GM21526 (cell line): Measurements from ENCODE around the gene CRIP1.

ENCODE experiments used
- ATAC-seq: cut with Tn5 transposase; IDR thresholded peaks from one replicate; pipeline ENCODE4 v1.9.1; 2021; ENCODE audit warnings: moderate library complexity; ENCODE audit not compliant: unreplicated experiment, low FRiP score

Gene CRIP1

DNA sequence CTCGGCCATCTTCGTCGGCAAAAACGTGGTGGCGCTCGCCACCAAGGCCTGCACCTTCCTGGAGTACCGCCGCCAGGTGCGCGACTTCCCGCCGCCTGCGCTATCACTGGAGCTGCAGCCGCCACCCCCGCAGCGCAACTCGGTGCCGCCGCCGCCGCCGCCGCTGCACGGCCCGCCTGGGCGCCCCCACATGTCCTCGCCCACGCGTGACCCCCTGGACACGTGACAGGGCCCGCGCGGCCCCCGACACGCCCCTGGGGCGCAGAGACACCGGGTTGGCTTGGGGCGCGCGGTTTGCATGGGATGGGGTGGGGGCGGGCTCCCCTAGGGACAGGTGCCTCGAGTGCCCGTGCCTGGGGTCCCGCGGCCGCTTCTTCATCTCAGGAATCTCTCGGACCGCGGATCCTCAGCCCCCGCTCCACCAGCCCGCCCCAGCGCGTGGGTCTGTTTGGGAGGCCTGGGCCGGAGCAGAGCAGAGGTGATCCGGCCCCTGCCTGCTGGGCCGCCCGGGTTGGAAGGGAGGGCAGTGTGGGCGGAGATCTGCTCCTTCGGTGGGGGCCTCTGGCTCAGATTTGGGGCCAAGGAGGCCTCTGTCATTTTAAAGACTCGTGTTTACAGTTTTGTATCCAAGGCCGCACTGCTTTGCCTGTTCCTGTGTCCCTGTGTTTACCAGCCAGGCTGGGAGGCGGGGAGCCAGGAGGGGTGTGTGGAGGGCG is 43.0 kb downstream of the CRIP1 start:
- no peak for ATAC-seq

DNA sequence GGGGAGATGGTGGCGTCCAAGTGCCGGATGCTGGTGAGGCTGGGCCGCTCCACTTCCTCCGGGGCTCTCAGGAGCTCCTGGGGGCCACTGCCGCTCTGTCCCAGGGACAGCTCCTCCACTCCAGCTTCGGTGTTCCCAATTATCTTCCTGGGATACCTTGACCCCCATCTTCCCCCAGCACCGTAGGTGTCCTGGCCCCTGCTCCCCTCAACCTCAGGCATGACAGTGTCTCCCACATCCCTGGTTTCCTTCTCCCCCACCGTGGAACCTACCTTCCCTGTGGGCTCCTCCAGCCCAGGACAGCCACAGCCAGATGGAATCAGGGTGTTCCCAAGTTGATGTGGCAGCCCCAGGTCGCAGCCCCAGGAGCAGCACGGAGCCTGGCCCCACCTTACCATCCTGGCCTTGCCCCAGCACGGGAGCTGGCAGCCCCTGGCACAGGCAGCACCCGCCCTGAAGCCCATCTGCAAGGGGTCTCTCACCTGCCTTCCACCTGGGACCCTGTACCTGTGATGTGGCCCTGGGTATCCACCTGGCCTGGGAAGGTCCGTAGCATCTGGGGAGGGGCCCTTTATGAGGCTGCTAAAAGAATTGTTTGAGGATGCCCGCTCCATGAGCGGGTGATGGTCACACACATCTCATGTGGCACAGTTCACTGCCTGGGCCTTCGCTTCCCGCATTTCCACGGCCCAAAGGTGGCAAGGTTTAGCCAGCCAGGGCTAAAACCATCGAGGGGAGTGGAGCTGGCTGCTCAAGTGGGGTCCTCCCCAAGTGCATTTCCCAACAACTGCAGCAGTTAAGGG is 43.8 kb downstream of the CRIP1 start:
- no peak for ATAC-seq

DNA sequence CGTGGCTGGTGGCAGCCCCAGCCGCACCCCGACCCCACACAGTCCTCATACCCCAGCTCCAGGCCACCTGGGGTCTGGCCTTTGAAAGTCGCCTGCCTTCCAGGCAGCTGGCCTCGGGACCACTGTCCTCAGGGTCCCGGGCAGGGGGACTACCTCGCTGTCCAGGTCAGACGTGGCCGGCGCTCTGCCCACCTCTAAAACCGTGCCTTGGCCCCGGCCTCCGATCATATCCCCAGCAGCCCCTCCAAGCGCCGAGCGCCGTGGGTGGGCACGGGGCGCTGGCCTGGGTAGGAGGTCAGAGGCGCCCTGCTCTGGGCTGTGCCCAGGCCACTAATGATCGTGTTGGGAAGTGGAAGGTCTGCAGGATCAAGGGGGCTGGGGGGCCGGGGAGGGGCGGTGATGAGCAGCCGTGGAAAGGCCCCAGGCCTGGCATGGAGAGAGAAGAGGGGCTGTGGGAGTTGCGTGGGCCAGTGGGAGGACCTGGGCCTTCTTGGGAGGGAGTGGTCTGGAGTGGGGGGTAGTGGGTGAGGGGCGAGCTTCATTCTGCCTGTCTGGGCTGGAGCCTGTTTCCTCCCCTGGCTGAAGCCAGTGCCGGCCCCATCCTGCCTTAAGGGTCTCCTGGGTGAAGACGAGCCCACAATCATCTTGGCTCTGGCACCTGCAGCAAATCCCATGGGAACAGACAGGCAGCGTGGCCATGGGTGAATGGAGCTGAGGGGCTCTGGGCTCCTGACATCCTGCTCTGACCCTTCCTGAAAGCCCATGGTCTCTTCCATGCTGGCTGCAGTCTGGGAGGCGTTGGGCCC is 44.6 kb downstream of the CRIP1 start:
- ATAC-seq = no peak

DNA sequence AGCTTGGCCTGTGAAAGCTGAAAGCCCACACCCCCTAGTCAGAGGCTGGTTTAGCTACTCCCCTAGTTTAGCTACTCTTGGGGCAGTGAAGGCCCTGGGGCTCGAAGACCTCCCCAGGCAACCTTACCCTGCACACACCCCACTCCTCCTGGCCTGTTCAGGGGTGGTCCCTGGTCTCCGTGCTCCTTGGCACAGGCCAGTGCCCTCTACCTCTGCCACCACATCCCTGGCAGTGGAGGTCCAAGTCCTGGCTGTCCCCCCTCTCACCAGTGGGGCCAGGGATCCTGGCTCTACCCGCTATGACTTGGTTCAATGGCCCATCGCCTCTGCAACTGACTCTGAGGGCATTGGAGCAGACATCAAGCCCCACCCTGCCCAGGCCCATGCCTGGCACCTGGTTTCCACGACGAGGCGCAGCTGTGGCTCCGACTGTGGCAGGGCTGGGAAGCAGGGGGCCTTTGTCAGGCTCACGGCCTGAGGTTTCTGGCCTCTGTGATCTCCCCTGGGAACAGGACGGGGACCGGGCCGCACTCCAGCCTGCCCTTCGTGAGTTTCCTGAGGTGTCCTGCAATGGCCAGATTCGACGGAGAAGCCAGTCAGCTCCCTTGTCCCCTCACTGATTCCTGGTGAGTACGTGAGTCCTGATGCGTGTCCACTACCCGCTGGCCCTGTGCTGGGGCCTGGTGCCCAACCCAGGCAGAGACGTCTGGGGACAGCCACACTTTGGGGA is 45.4 kb downstream of the CRIP1 start:
- ATAC-seq = no peak

DNA sequence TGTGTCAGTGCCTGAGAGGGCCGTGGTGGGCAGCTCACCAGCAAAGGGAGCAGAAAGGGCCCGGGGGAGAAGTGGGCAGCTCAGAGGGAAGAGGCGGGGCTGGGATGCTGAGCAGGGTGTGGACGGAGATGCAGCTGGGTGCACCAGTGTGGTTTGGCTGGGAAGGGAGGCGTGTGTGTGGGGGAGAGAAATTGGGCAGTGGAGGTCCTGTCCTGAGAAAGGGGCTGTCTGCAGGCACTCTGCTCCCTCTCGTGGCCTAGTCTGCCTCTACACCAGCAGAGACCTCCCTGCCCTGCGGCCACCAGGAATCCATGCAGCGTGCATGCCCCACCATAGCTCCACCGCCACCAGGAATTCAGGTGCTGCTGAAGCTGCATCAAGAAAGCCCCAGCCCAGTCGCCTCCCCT is 46.1 kb downstream of the CRIP1 start:
- no peak for ATAC-seq

DNA sequence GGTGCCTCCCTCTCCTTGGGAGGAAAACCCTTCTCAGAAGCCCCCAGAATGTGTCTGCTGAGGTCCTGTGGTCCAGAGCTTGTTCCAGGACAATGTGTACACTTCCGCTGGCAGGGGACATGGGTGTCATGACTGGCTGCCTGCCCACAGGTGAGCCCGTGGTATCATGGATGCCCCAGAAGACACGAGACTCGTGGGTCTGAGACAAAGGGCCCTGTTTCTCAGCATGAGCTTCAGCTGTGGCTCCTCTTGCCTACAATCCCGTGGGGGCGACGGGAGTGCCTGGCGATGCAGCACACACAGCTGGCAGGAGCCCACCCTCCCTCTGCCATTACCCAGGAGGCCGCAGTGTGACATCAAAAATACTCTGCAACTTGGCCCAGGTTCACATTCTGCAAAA is 46.7 kb downstream of the CRIP1 start:
- no peak for ATAC-seq

DNA sequence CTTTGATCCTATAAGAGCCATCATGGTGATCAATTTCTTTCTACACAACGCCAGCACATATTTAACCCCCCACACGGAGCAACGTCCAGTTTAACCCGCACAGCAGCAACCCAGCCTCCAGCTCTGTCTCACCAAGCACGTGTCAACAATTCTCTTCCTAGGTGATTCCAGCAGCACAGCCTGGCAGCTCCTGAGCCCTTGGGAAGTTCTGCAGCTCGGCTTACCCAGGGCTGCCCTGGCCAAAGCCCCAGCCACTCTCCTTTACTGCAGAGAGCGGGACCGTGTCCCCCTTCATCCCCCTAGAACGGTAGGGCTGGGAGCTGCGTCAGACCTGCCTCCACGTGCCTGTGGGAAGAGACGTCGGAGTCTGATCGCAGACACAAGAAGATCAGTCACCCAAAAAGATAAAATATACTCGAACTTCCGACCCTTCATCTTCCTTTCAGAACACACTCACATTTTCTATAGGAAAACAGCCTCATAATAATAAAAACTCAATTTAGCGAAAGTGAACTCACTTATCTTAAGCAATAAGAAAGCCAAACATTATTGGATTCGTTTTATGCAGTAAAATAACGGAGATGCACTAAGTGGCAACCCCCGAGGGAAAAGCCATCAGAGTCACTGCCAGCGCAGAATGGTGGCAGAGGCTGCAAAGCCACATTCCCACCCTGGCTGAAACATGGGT is 47.3 kb downstream of the CRIP1 start:
- no peak for ATAC-seq

DNA sequence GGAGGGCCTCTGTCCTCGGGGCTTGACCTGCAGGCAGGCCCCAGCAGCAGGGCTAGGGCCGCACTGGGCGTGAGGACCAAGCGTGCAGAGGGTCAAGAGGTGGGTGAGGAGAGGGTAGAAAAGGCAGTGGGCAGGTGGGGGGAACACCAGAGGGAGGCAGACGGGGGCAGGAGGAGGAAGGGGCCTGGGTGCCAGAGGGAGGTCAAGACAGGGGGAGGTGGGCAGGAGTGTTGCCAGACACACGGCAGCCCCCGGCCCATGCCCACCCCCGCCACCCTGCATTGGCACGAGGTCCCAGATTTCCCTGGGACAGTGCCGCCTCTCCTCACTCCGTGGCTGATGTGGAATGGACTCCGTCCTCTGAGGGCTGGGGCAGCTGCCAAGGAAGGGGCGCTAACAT is 47.9 kb downstream of the CRIP1 start:
- no peak for ATAC-seq

DNA sequence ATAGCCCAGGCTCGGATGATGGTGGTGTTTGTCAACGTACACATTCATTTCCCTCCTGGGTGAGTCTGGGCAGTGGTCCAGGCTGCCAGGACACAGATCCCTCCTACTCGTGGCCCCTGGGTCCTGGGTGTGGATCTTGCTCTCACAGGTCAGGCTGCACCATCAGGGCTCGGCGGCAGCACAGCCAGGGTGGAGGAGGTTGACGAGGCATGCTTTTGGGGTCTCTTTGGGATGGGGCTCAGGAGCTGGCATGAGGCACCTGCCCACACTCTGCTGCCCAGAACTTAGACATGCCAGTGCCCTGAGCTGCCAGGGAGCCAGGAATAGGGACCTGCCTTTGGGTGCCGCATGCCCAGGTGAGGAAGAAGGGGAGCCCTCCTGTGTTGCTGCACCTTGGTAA is 49.4 kb downstream of the CRIP1 start:
- ATAC-seq = no peak

DNA sequence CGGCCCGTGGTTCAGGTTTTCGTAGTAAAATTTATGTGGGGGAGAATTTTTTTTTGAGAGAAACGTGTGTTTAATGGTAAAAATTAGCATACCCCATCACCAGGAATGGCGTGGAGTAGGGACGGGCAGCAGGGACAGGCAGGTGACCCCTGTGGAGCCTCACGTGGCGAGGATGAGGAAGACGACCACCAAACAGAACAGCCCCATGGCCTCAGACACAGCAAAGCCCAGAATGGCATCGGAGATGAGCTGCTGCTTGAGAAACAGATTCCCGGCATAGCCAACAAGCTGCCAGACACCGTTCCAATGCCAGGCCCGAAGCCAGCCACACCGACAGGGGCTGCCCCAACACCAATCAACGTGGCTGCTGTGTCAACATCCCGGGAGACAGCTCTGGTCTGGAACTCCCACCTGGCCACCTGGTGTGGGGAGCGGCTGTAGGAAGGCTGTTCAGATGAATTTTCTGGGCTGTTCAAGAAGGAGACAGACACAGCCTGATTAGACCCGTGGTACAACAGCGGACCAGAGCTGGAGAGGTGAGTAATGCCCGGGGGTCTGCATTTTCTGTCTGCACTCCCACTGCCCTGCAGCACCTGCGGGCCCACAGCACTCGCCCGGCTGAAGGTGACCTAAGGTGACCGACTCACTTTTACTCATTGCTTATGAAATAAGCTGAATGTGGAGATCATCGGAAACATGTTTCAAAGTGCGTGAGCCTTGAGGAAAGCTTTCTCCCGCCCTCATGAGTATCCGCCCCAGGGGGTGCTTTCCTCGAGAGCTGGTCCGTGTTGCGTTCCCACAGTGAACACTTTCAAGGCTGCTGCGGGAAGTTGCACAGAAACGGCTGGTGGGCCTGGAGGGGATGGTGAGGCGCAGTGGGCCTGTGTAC is 50.2 kb downstream of the CRIP1 start:
- ATAC-seq = no peak

DNA sequence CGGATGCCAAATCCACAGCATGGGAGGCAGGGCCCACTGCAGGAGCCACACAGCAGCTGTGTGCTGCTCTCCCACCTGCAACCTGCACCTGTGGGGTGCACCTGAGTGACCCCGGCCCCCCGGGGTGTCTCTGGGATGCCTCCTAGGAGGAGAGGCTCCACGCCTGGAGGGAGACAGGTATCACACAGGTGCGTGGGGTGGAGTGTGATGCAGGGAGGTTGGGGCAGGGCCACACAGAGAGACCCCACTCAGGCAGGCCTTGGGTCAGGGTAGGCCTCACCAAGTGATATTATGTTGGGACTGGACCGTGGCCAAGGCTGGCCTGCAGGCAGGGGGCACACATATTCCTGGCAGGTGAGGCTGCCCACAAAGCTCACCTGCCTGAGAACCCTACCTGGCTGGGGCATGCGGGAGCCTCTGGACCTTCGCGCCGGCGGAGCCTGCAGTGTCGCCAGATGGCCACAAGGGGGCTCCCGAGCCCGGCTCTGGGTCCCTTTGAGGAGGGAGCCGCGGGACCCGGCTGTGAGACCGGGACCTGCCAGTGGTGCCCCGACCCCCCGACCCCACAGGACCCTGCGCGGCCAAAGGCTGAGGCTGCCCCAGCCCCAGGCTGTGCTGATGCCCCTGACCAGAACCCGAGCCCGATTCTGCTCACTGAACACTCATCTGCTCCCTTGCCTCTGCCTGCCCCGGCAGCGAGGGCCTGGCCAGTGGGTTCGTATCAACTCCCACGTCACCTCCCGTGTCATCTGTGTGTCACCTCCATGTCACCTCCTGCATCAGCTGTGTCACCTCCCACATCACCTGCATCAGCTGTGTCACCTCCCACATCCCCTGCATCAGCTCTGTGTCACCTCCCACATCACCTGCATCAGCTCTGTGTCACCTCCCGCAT is 51.1 kb downstream of the CRIP1 start:
- ATAC-seq = no peak
